HG03280 (cell line): ENCODE data around the gene KIRREL1.

ENCODE experiments used
- ATAC-seq: cut with Tn5 transposase; IDR thresholded peaks from one replicate; pipeline ENCODE4 v1.9.1; 2021; ENCODE audit warnings: mild to moderate bottlenecking, moderate library complexity; ENCODE audit not compliant: unreplicated experiment

KIRREL1 gene

GRCh38 chr1:157971769-157972168 is 21.7 kb upstream of the KIRREL1 start:
- no peak for ATAC-seq

DNA sequence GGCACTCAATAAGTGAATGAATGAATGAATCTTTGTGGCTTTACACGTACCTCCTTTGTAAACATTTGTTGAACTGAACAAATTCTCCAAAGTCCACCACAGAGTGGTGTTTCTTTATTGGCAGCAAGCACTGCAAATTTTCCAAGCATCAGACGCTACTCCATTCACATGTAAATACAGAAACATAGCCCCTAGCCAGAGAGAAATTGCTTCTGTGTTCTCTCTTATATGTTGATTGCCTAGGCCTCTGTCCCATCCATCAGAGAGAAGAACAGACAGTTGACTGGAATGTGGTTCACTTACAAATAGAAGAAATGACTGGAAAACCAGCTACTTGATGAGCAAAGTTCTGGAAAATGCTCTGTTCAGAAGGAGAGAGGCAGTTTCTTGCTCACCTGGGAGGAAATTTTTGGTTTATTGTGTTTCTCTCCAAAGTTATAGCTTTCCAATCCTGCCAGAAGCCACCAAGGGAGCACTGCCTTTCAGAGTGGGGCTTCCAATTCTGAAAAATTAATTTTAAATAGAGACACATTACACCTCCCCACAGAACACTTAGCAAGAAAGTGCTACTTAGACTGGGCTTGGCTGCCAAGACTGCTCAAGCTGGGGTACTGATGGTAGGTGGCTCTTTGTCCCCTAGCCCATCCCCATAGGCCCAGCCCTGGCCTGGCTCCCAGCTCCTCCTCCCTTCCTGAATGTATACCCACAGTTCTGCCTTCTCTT is 18.1 kb upstream of the KIRREL1 start:
- no peak for ATAC-seq

- no peak for ATAC-seq
Measured at GRCh38 chr1:157976888-157977287, 16.6 kb upstream of the KIRREL1 start.

GRCh38 chr1:157978586-157979403 is 14.7 kb upstream of the KIRREL1 start:
- no peak for ATAC-seq

DNA sequence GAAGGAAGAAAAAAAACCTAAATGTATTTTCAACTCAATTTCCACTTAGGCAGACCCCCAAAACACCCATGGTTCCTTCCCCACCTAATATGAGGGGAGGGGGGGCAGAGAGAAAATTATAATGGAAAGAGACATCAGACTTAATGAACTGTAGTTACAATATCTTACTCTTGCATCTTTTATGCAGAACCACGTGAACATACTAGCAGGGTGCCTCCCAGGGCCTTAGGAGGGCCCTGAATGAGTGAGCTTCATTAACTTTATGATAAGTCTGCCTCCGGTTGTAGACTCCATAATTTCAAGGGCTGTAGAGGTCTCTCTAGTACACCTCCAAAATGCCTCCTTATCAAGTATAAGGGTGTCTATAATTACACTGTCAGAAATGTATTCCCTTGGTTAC is 11.3 kb upstream of the KIRREL1 start:
- no peak for ATAC-seq

DNA sequence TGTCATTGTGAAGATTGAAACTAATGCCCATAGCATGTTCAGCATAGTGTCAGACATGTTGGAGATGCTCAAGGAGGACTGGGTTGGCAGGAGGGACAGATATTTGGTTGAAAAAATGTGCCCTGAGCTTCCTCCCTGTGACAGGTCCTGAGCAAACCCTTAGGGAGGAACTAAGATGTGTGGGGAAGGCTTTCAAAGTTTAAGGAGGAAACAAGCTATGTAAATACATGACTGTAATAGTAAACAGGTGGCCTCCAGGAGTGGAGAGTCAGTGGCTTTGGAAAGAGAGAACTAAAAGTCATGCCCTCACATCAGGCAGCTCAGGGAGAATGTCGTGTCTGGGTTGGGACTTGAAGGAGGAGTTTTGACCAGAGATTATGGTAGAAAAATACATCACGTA is 9.7 kb upstream of the KIRREL1 start:
- ATAC-seq = no peak

GRCh38 chr1:157984469-157984868 is 9.0 kb upstream of the KIRREL1 start:
- no peak for ATAC-seq

DNA sequence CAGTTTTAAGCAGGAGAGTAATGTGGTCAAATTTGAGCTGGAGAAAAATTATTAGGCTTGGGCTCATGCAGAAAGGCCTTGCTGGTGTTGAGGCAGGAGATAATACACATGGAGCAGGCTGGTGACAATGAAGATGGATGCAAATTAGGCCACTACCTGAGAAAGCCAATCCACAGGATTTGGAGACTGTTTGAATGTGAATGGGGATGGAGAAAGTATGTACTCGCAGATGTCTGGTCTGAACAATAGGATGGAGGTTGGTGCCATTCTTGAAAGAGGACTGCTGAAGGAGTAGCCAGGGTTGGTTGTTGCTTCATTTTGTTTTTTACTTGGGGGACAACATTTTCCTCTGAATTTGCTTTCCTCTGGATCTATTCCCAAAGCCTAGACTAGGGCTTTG is 8.0 kb upstream of the KIRREL1 start:
- no peak for ATAC-seq

- ATAC-seq = no peak
Measured at GRCh38 chr1:157988002-157988401, 5.4 kb upstream of the KIRREL1 start.

- no peak for ATAC-seq
Measured at GRCh38 chr1:157992031-157992832, 1.2 kb upstream of the KIRREL1 start.

DNA sequence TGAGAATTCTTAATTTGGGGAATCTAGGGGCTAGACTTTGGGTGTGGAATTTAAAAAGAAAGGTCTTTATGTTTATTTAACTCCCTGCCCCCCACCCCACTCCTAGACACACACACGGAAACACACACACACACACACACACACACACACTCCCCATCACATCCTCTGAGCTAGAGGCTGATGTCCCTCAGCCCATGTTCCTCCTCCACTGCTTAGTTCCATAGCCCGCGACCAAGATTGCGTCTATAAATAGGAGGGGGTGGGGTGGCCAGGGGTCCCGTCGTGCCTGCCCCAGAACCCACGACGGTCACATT is 655 bp upstream of the KIRREL1 start:
- ATAC-seq = no peak

- no peak for ATAC-seq
Measured at GRCh38 chr1:157993918-157994605, 617 bp downstream of the KIRREL1 start.

DNA sequence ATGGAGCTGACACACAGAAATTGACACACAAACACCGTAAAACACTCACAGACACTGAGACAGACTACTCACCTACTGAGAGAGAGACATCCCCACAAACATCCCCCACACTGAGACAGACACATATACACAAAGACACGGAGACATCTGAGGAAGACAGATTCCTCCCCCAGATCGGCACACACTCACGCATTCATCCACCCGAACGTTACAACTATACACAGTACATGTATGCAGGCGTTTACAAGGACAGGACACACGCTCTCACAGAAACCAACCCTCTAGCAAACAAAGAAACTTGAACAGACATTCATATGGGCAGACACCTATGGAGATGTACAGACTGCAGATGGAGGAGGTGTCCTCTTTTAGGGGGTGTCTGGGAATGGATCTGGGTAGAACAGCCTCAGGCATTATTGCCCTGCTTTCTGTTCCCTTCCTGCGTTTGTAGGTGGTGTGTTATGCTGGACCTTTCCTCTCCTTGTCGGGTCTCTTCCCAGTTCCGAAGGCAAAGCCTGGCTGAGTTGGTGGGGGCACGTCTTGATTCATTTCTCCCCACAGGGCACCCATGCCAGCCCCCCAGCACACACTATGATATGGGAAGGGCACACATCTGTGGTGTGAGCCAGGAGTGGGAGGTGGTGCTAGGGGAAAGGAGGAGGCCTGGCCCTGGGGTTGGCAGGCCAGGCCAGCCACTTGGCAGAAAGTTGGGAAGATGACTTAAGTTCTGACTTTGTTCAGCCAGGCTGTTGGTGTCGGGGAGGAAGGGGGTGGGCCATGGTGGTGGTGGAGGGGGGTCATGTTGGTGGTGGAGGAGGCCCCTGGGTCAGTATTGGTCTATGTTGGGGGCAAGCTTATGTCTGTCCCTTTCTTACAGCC is 1.5 kb downstream of the KIRREL1 start:
- ATAC-seq = no peak

DNA sequence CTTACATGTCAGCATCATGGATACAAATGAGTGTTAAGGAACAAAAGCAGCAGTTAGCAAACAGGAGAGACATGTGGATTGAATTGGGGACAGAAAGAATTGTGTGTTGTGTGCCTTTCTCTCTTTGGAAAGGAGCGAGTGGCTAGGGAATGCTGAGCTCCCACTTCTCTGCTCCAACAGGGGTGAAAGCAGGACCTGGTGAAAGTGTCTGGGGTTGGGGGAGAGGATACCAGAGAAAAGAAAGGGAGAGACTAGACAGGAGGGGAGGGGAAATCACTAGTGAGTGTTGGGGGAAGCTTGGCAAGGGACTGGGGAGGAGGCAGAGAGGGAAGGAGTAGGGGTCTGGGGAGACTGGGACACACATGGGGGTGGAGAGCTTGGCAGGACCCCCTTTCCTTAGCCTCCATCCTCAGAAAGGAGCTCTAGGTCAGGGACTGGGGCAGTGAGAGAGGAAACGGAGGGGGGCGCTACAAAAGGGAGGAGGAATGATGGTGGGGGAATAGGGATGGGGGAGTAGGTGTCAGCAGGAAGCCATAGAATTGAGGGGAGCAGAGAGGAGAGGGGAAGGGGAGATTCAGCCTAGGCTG is 2.2 kb downstream of the KIRREL1 start:
- no peak for ATAC-seq

DNA sequence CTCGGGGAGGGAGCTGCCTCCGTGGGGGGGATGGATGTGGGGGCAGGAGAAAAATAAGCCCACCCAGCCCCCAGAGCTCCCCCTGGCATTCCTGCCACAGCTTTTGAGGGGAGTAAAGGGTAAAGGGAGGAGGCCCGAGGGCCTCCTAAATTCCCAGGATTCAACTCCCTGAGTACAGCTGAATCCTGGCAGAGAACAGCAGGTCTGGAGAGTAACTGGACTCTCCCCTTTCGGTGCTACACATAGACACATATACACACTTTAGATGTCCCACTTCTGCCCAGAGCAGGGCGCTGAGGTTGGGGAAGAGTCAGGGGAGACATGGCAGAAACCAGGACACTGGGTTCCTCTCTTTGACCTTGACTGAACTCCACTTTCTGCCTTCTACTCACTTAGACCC is 3.0 kb downstream of the KIRREL1 start:
- no peak for ATAC-seq

GRCh38 chr1:158000507-158000906 is 7.1 kb downstream of the KIRREL1 start:
- no peak for ATAC-seq

DNA sequence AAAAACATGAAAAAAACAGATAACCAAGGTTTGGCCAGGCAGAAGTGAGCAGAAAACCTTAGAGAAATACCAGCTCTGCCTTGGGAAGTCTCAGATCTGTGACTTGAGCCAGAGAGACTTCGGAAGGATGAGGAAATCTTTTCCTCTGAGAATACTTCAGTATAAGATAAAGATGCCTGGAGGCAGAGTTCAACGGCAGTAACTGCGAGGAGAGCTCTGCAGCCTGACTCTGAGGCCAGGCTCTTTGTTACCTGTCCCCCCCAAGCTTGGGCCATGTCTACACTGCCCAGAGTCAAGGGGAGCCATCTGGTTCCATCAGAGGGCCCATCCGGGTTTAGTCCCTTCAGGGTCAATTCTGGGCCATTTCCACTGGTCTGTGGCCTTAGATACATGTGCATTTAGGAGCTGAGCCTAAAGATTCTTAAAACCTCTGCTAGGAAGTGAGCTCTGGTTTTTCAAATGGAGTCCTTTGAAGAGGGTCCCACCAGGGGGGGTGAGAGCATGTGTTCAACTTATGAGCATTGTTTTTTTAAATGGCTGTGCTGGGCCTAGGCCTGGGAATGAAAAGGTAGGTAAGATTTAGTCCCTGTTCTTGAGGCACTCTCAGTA is 8.7 kb downstream of the KIRREL1 start:
- ATAC-seq = no peak

DNA sequence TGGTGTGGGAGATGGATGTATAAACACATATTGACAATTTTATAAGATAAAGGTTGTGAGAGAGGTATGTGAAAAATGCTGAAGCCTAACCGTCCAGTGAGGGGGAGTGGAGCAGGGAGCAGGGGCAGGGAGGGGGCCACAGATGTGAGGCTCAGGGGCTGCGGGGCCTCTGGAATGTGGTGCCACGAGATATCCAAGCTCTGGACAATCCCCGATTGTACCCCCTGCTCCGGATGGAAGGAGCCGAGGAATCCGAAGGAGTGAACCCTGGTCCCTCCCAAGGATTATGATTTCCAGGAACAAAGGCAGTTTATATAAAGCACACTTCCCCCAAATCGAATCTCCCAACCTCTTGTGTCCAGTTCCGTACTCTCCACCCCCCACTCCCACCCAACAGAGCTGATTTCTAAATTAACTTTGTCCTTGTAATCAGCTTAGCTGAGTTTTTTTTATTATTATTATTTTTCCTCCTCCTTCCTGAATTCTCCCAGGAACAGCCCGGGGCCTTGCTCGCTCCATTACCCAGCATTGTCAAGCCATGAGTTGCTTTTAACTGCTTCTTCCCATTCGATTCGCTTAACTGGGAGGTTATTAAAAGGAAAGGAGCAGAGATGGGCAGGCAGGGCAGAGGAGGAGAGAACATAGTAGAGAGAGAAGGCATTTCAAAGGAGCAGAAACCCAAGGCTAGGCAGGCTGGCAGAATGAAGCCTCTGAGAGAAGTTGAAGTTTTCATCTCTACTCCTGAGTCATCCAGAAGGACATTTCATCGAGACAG is 9.4 kb downstream of the KIRREL1 start:
- ATAC-seq = no peak

DNA sequence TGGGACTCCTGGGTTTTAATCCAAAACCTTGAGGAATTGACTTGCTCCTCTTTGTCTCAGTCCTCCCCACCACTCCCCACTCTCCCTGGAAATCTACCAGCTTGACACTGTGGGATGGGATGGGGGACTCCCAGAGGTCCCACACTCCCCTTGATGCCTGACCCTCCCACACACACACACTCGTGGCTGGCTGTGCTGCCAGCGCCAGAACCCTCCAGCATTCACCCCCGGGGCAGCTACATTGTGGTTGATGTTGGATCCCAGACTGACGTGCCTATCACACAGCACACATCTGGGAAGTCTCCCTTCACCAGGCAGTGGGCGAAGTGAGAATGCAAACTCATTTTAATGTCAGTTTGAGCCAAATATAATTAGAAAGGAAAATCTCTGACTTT is 10.0 kb downstream of the KIRREL1 start:
- ATAC-seq = no peak
